HFFc6 (cell line): Measurements from ENCODE around the gene IL1RAPL2. TPM values are rescaled to one million over a fixed set of nuclear protein-coding genes. Genes with fewer than 3 reads are reported as not detected.

ENCODE experiments used
- DNase-seq: peaks from one replicate; pipeline ENCODE4 v3.0.0-alpha.2; 2018
- H3K27ac Mint-ChIP-seq: 2 replicates; pipeline ENCODE4 v1.8.0; 2020; ENCODE audit warnings: mild to moderate bottlenecking, mixed read lengths
- H3K27me3 Mint-ChIP-seq: 2 replicates; pipeline ENCODE4 v1.8.0; 2021; ENCODE audit warnings: mild to moderate bottlenecking, moderate library complexity, mixed read lengths; ENCODE audit not compliant: insufficient read depth
- H3K36me3 Mint-ChIP-seq: 2 replicates; pipeline ENCODE4 v1.8.0; 2021; ENCODE audit warnings: low read depth, mixed read lengths
- H3K4me1 Mint-ChIP-seq: 2 replicates; pipeline ENCODE4 v1.8.0; 2020; ENCODE audit warnings: low read depth, mixed read lengths
- H3K4me3 Mint-ChIP-seq: 2 replicates; pipeline ENCODE4 v1.8.0; 2020; ENCODE audit warnings: mild to moderate bottlenecking, moderate library complexity, mixed read lengths
- H3K9me3 Mint-ChIP-seq: 2 replicates; pipeline ENCODE4 v1.8.0; 2020; ENCODE audit warnings: mild to moderate bottlenecking, mixed read lengths
- CTCF ChIP-seq: fragments of 200-600 bp; sonication (generic); IDR thresholded peaks from 2 replicates; pipeline ENCODE4 v1.5.0; 2021; ENCODE audit warnings: antibody characterized with exemption, mild to moderate bottlenecking
- total RNA-seq, 6 experiments: library from RNA; stranded (reverse); fragmentation: NEBNext Ultra II Directional; extraction: Animal tissue kit (Norgen Biotek cat#: 25700); gene quantifications; 2 replicates in 1 of 6; 3 replicates in 5 of 6; pipeline ENCODE4 v1.2.3, GENCODE V29; 2021

Gene IL1RAPL2
- total RNA-seq, 6 experiments from 2014 or later, result 0.33 TPM; not detected in 5

- Mint-ChIP-seq H3K9me3 (no peaks in the 10 kb centered on the region), H3K4me3 (no peak overlapping the region), H3K4me1 (no peaks in the 10 kb centered on the region; the same call in 1 of the 2 replicates), H3K27me3 (no peaks in the 10 kb centered on the region), H3K27ac (no peak overlapping the region), H3K36me3 (no peaks in the 10 kb centered on the region)
- no peak for DNase-seq
- no peak for TF ChIP-seq CTCF
Observed at GRCh38 chrX:105543283-105543682, 977.3 kb downstream of the IL1RAPL2 start.

- Mint-ChIP-seq H3K27me3 (no peaks in the 10 kb centered on the region), H3K4me1 (no peaks in the 10 kb centered on the region), H3K9me3 (no peaks in the 10 kb centered on the region; the same call in 1 of the 2 replicates), H3K4me3 (no peak overlapping the region), H3K36me3 (no peaks in the 10 kb centered on the region), H3K27ac (no peak overlapping the region)
- no peak for TF ChIP-seq CTCF
- DNase-seq, result no peak
Observed at GRCh38 chrX:105550043-105550663, 984.2 kb downstream of the IL1RAPL2 start.

- Mint-ChIP-seq H3K27me3 (no peaks in the 10 kb centered on the region), H3K4me1 (no peaks in the 10 kb centered on the region), H3K9me3 (no peaks in the 10 kb centered on the region; the same call in 1 of the 2 replicates), H3K36me3 (no peaks in the 10 kb centered on the region), H3K4me3 (no peak overlapping the region), H3K27ac (no peak overlapping the region)
- peak; percentile 10 for DNase-seq
- no peak for TF ChIP-seq CTCF
Observed at GRCh38 chrX:105552395-105552794, 986.4 kb downstream of the IL1RAPL2 start.

GRCh38 chrX:105553118-105553517, 987.1 kb downstream of the IL1RAPL2 start:
- H3K36me3 Mint-ChIP-seq, result no peaks in the 10 kb centered on the region

GRCh38 chrX:105564501-105564900, 998.5 kb downstream of the IL1RAPL2 start:
- Mint-ChIP-seq H3K4me1 (peaks cover 7% of the 10 kb centered on the region; the same call in 1 of the 2 replicates), H3K27ac (peak overlapping the region; percentile 43; the same call in 1 of the 2 replicates), H3K4me3 (peak overlapping the region; percentile 9; the same call in 1 of the 2 replicates), H3K36me3 (no peaks in the 10 kb centered on the region), H3K9me3 (no peaks in the 10 kb centered on the region; the same call in 1 of the 2 replicates), H3K27me3 (no peaks in the 10 kb centered on the region)
- DNase-seq, result peak; percentile 74
- no peak for TF ChIP-seq CTCF

More at GRCh38 chrX:105553118-105553517, 987.1 kb downstream of the IL1RAPL2 start:
- no peaks in the 10 kb centered on the region for H3K4me1 Mint-ChIP-seq
- H3K27me3 Mint-ChIP-seq, result no peaks in the 10 kb centered on the region
- no peak overlapping the region for H3K27ac Mint-ChIP-seq
- no peaks in the 10 kb centered on the region; the same call in 1 of the 2 replicates for H3K9me3 Mint-ChIP-seq
- H3K4me3 Mint-ChIP-seq, result no peak overlapping the region
- no peak for DNase-seq
- no peak for TF ChIP-seq CTCF
